ENCODE data around the gene MRTFB.

- TF ChIP-seq CTCF (IDR thresholded peaks at IDR 0.05) (no peak), POLR2A (IDR thresholded peaks at IDR 0.05) (no peak)
Measured at GRCh38 chr16:14263769-14264168, 192.7 kb downstream of the MRTFB start.

Data from lower leg skin (tissue), 3 donors.